ENCODE measurements around the gene PITPNM3. TPM values are rescaled to one million over a fixed set of nuclear protein-coding genes. Genes with fewer than 3 reads are reported as not detected.

The PITPNM3 gene
- total and polyA plus RNA-seq, 7 donors = 3.6 to 13.6 (median 5.7) TPM

DNA sequence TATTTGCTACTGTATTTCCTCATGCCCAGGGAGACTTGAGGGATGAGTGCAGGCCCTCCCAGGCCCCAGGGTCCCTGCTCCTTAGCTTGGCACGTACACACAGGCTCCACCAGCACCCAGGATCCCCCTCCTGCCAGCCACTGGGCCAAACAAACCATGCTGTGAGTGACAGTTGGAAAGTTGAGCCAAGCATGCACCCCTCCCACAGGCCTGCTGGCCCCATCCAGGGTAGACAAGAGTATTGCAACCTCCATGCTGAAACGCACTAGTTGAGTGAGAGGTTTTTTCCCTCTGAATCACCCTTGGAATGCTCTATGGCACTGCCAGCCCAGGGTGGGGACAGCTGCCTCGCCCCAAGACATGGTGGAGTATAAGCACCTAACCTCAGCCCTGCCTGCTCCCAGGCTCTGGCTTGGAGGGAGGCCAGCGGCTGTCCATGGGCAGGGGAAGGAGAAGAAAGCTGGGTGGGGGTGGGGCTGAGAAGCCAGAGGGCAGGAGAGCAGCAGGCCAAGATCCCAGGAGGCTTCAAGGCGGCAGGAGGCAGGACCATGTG is 49.6 kb downstream of the PITPNM3 start:
- Histone ChIP-seq H3K4me3 (no peak overlapping the region), H3K36me3 (peaks cover 0 to 8% (median 2%) of the 10 kb centered on the region in 4 donors), H3K27me3 (no peaks in the 10 kb centered on the region), H3K27ac (peak overlapping the region; percentile 68 to 82 (median 76)), H3K9me3 (no peaks in the 10 kb centered on the region), H3K4me1 (peaks cover 0 to 44% (median 33%) of the 10 kb centered on the region in 4 donors)
- intact Hi-C loops (cut with DNase I) = loop anchor here (2.0 kb wide), 1 partner anchor 48 kb away; no protein-coding TSS in a partner anchor
- 36 to 58% methylated on average over 5 of the region's 5 CpGs for whole genome bisulfite sequencing, 2 donors
- TF ChIP-seq EP300 (IDR thresholded peaks at IDR 0.05) = no peak
- DNase-seq = peak; percentile 66

DNA sequence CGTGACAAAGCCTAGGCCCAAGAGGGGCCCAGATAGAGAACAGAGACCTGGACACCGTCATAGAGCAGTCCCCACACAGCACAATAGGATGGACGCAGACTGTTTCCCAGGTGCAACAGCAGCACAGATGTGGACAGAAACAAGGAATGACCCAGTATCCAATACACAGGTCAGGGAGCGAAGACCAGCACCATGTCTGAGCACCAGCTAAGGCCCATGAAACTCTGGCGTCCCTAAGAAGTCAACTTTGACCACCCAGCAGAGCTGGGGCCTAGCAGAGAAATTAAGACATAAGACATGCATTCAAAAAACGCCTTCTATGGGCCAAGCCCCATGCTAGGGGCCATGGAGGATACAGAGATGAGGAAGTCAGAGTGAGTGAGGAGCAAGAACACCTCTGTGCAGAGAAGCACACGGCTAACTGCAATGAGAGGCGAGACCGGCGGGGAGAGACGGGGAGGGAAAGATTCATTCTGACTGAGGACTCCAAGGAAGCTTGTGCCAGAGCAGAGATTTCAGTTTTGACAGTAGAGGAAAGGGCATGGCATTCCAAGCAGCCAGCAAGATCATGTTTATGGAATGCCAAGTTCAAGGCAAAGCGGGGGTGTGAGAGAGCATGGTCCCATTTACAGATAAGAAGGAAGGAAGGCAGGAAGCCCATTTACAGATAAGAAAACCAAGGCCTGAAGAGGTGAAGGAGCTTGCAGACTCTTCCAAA is 50.8 kb downstream of the PITPNM3 start:
- Histone ChIP-seq H3K4me1 (peaks cover 0 to 44% (median 33%) of the 10 kb centered on the region in 4 donors), H3K36me3 (peaks cover 0 to 8% (median 2%) of the 10 kb centered on the region in 4 donors), H3K4me3 (no peak overlapping the region), H3K9me3 (no peaks in the 10 kb centered on the region), H3K27ac (peak overlapping the region in 3 of 4 donors; percentile 9 to 82 (median 71)), H3K27me3 (no peaks in the 10 kb centered on the region)
- 89 to 94% methylated on average over 12 of the region's 12 CpGs for WGBS, 2 donors
- DNase-seq = peak; percentile 35
- intact Hi-C loops (cut with DNase I) = loop anchor here (2.0 kb wide), 1 partner anchor 49 kb away; no protein-coding TSS in a partner anchor
- TF ChIP-seq POLR2AphosphoS5 (IDR thresholded peaks at IDR 0.05) (no peak), POLR2A (IDR thresholded peaks at IDR 0.05) (no peak), EP300 (IDR thresholded peaks at IDR 0.05) (no peak)
- TF ChIP-seq, protein P1, sequence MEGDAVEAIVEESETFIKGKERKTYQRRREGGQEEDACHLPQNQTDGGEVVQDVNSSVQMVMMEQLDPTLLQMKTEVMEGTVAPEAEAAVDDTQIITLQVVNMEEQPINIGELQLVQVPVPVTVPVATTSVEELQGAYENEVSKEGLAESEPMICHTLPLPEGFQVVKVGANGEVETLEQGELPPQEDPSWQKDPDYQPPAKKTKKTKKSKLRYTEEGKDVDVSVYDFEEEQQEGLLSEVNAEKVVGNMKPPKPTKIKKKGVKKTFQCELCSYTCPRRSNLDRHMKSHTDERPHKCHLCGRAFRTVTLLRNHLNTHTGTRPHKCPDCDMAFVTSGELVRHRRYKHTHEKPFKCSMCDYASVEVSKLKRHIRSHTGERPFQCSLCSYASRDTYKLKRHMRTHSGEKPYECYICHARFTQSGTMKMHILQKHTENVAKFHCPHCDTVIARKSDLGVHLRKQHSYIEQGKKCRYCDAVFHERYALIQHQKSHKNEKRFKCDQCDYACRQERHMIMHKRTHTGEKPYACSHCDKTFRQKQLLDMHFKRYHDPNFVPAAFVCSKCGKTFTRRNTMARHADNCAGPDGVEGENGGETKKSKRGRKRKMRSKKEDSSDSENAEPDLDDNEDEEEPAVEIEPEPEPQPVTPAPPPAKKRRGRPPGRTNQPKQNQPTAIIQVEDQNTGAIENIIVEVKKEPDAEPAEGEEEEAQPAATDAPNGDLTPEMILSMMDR (IDR thresholded peaks at IDR 0.05) = no peak

DNA sequence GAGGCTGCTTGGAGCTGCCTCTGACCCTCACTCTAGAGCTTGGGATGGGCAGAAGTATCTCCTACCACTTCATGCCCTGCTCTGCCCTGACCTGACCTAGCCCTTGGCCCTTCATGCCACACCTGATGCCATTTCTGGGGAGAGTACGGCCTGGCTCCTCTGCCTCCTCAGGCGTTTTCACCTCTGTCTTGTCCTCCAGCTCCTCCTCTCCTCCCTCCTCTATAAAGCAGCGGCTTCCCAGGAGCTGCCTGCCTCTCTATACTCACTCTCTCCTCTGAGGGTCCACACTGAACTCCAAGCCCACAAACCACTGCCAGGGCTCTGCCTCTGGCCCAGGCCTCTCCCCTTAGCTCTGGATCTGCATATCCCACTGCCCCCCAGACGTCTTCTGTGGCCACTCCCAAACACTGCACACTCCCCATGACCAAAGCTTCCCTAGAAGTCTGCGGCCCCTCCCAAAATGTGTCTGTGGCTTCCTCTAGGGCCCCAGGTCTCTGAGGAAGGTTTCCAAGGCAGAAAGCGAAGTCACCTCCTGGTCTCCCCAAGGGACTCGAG is 52.6 kb downstream of the PITPNM3 start:
- Histone ChIP-seq H3K27ac (no peak overlapping the region), H3K4me3 (no peak overlapping the region), H3K4me1 (peaks cover 0 to 35% (median 27%) of the 10 kb centered on the region in 4 donors), H3K9me3 (no peaks in the 10 kb centered on the region), H3K27me3 (no peaks in the 10 kb centered on the region), H3K36me3 (peaks cover 0 to 8% (median 2%) of the 10 kb centered on the region in 4 donors)
- TF ChIP-seq EP300 (IDR thresholded peaks at IDR 0.05) (no peak), POLR2A (IDR thresholded peaks at IDR 0.05) (no peak), POLR2AphosphoS5 (IDR thresholded peaks at IDR 0.05) (no peak)
- TF ChIP-seq, protein P1 (IDR thresholded peaks at IDR 0.05) = no peak
- intact Hi-C loops (cut with DNase I) = no loop called here
- peak; percentile 14 for DNase-seq
- 88 to 89% methylated on average over 7 of the region's 7 CpGs for WGBS, 2 donors

DNA sequence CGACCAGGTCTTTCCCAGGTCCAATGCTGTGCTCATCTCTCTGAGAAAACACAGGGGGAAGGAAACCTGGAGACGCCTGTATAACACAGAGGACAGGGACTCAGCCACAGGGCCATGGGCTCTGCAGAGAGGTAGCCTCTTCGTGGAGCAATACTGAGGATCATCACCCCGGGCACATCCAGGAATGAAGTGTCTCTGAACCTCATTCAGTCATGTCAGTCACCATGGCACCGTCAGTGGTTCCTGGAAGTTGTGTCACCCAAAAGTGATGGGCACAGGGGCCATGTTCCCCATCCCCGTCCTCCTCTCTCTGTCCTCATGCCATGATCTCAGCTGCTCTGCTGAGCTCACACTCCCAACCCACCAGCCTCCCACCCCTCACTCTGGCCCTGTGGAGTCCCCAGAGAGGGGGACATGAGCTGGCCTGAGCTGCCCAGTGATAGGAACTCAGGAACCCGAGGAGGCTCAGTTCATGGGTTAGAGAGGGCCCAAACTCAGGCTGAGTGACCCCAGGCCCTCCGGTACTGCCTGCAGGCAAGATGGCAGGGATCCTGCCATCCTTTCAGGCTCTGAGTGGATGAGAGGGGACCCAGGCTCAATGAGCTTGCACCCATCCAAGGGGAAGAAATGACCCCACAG is 53.4 kb downstream of the PITPNM3 start:
- no peak overlapping the region for H3K4me3 ChIP-seq
- no peaks in the 10 kb centered on the region for H3K9me3 ChIP-seq
- 88 to 92% methylated on average over 8 of the region's 8 CpGs for WGBS, 2 donors
- peak; percentile 58 for DNase-seq
- TF ChIP-seq EP300 (IDR thresholded peaks at IDR 0.05) (no peak), POLR2A (IDR thresholded peaks at IDR 0.05) (no peak)
- peaks cover 0 to 8% (median 2%) of the 10 kb centered on the region in 4 donors for H3K36me3 ChIP-seq
- intact Hi-C loops (cut with DNase I) = no loop called here
- peaks cover 0 to 30% (median 20%) of the 10 kb centered on the region in 4 donors for H3K4me1 ChIP-seq
- no peak overlapping the region for H3K27ac ChIP-seq
- no peaks in the 10 kb centered on the region for H3K27me3 ChIP-seq

DNA sequence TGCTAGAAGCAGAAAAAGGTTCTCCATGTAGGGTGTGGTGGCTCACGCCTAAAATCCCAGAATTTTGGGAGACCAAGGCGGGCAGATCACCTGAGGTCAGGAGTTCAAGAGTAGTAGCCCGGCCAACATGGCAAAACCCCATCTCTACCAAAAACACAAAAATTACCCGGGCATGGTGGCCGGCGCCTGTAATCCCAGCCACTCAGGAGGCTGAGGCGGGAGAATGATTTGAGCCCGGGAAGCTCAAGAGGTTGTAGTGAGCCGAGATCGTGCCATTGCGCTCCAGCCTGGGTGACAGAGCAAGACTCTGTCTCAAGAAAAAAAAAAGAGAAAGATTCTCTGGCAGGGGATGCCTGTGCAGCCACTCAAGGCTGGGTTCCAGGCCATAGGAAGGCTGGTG is 54.2 kb downstream of the PITPNM3 start:
- intact Hi-C loops (cut with DNase I) = no loop called here
- WGBS, 2 donors = 97% methylated on average over 11 of the region's 11 CpGs
- H3K4me3 ChIP-seq = no peak overlapping the region
- DNase-seq = no peak
- H3K27me3 ChIP-seq = no peaks in the 10 kb centered on the region
- no peaks in the 10 kb centered on the region for H3K9me3 ChIP-seq
- TF ChIP-seq, protein P1 (IDR thresholded peaks at IDR 0.05) = no peak
- TF ChIP-seq EP300 (IDR thresholded peaks at IDR 0.05) = no peak
- no peak for TF ChIP-seq POLR2A (IDR thresholded peaks at IDR 0.05)
- TF ChIP-seq POLR2AphosphoS5 (IDR thresholded peaks at IDR 0.05) = no peak
- no peak overlapping the region for H3K27ac ChIP-seq
- peaks cover 0 to 8% (median 2%) of the 10 kb centered on the region in 4 donors for H3K36me3 ChIP-seq
- peaks cover 0 to 30% (median 21%) of the 10 kb centered on the region in 4 donors for H3K4me1 ChIP-seq
